ENCODE results near the gene DGCR2. TPM values are rescaled to one million over a fixed set of nuclear protein-coding genes. Genes with fewer than 3 reads are reported as not detected.
"Not testable (repeated sequence)": the region's sequence is repeated elsewhere in the genome, so short reads cannot be mapped to it uniquely, and the experiment has no call there.

The DGCR2 gene
- total and polyA plus RNA-seq, 10 of the 15 experiments (the other 5 are each of a cell fraction or from before 2014, with no cell fraction given), result 0.19 to 28.4 (median 16.0) TPM

GRCh38 chr22:19033568-19033905 is 88.7 kb downstream of the DGCR2 start:
- H3K9me3 ChIP-seq (replicated peaks; ENCODE audit: control insufficient read depth, insufficient read depth, low read length); in situ Hi-C loops (cut with MboI); FAIRE-seq; CTCF ChIA-PET; H2AFZ ChIP-seq (ENCODE audit: control insufficient read depth, low read depth, low read length); H3K27me3 ChIP-seq (replicated peaks in 1 of 2; ENCODE audit: control insufficient read depth in 2 of 2, insufficient read depth in 2 of 2, low read length in 1 of 2); POLR2A ChIA-PET; intact Hi-C loops (cut with micrococcal nuclease; ENCODE audit: unreplicated experiment); H3K4me3 ChIP-seq; RAD21 ChIA-PET (ENCODE audit: unreplicated experiment); H3K79me2 ChIP-seq (ENCODE audit: control insufficient read depth, insufficient read depth, low read length); SMC1A ChIA-PET (ENCODE audit: uncharacterized antibody, unreplicated experiment); H3K4me1 ChIP-seq (ENCODE audit: control insufficient read depth, insufficient read depth, low read length); H3K36me3 ChIP-seq (ENCODE audit: control insufficient read depth in 2 of 2, insufficient read depth in 2 of 2, low read length in 1 of 2); ATAC-seq; H3K4me2 ChIP-seq (ENCODE audit: control insufficient read depth, insufficient read depth); H4K20me1 ChIP-seq (ENCODE audit: control insufficient read depth, insufficient read depth); H3K27ac ChIP-seq (ENCODE audit: control insufficient read depth, insufficient read depth); H3K9ac ChIP-seq (ENCODE audit: control insufficient read depth, insufficient read depth, low read length); BruUV-seq (replicated peaks); DNase-seq (ENCODE audit: low read depth, low spot score): not testable (repeated sequence)
- 0% methylated on average over 1 of the region's 5 CpGs for WGBS (ENCODE audit: insufficient coverage, insufficient replicate concordance, low lambda C conversion rate, missing lambda C conversion rate)

DNA sequence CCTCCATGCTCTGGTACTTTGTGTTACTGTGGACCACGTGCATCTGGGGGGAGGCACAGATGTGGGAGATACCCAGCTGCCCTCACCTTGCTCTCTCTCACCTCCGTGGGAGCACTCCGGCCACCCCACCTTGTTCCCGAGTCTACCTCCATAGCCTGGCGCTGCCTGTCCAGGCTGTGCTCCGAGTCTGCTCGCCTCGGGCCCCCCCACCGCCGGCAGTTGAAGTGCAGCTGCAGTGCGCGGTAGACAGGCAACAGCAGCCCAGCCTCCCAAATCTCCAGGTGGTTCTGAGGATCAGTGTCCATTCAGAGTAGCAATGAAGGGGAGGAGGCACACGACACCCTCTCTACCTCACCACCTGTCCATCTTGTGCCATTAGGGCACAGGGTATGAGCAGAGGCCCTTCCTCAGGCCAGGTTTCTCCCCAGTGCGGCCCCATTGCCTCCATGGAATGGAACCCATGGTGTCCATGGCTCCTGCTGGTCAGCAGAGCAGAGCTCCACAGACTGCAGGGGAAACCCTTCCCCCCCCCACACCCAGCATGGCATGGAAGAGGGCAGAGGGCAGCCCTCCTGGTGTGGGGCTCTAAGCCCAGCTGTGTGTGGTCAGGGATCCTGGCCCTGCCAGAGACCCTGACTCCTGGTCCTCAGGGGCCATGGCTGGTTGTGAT is 89.2 kb downstream of the DGCR2 start:
- H3K79me2 ChIP-seq (ENCODE audit: control insufficient read depth, insufficient read depth, low read length); H3K9ac ChIP-seq (ENCODE audit: control insufficient read depth, insufficient read depth, low read length); BruUV-seq (replicated peaks); POLR2A ChIA-PET; H3K27me3 ChIP-seq (replicated peaks in 1 of 2; ENCODE audit: control insufficient read depth in 2 of 2, insufficient read depth in 2 of 2, low read length in 1 of 2); H2AFZ ChIP-seq (ENCODE audit: control insufficient read depth, low read depth, low read length); in situ Hi-C loops (cut with MboI); intact Hi-C loops (cut with micrococcal nuclease; ENCODE audit: unreplicated experiment); H3K4me1 ChIP-seq (ENCODE audit: control insufficient read depth, insufficient read depth, low read length); DNase-seq (ENCODE audit: low read depth, low spot score); RAD21 ChIA-PET (ENCODE audit: unreplicated experiment); H3K4me2 ChIP-seq (ENCODE audit: control insufficient read depth, insufficient read depth); SMC1A ChIA-PET (ENCODE audit: uncharacterized antibody, unreplicated experiment); H3K36me3 ChIP-seq (ENCODE audit: control insufficient read depth in 2 of 2, insufficient read depth in 2 of 2, low read length in 1 of 2); H3K4me3 ChIP-seq; CTCF ChIA-PET; H3K27ac ChIP-seq (ENCODE audit: control insufficient read depth, insufficient read depth); H4K20me1 ChIP-seq (ENCODE audit: control insufficient read depth, insufficient read depth); H3K9me3 ChIP-seq (replicated peaks; ENCODE audit: control insufficient read depth, insufficient read depth, low read length); ATAC-seq; FAIRE-seq: not testable (repeated sequence)
- WGBS (ENCODE audit: insufficient coverage, insufficient replicate concordance, low lambda C conversion rate, missing lambda C conversion rate), result 52% methylated on average over 11 of the region's 14 CpGs

GRCh38 chr22:19032156-19032785 is 89.9 kb downstream of the DGCR2 start:
- H3K79me2 ChIP-seq (ENCODE audit: control insufficient read depth, insufficient read depth, low read length); H3K9ac ChIP-seq (ENCODE audit: control insufficient read depth, insufficient read depth, low read length); POLR2A ChIA-PET; H3K27ac ChIP-seq (ENCODE audit: control insufficient read depth, insufficient read depth); H4K20me1 ChIP-seq (ENCODE audit: control insufficient read depth, insufficient read depth); H3K36me3 ChIP-seq (ENCODE audit: control insufficient read depth in 2 of 2, insufficient read depth in 2 of 2, low read length in 1 of 2); BruUV-seq (replicated peaks); H3K4me3 ChIP-seq; intact Hi-C loops (cut with micrococcal nuclease; ENCODE audit: unreplicated experiment); RAD21 ChIA-PET (ENCODE audit: unreplicated experiment); DNase-seq (ENCODE audit: low read depth, low spot score); CTCF ChIA-PET; H3K4me2 ChIP-seq (ENCODE audit: control insufficient read depth, insufficient read depth); in situ Hi-C loops (cut with MboI); H3K27me3 ChIP-seq (replicated peaks in 1 of 2; ENCODE audit: control insufficient read depth in 2 of 2, insufficient read depth in 2 of 2, low read length in 1 of 2); ATAC-seq; SMC1A ChIA-PET (ENCODE audit: uncharacterized antibody, unreplicated experiment); H3K9me3 ChIP-seq (replicated peaks; ENCODE audit: control insufficient read depth, insufficient read depth, low read length); FAIRE-seq; H2AFZ ChIP-seq (ENCODE audit: control insufficient read depth, low read depth, low read length); H3K4me1 ChIP-seq (ENCODE audit: control insufficient read depth, insufficient read depth, low read length): not testable (repeated sequence)
- WGBS (ENCODE audit: insufficient coverage, insufficient replicate concordance, low lambda C conversion rate, missing lambda C conversion rate), result 61% methylated on average over 19 of the region's 31 CpGs

GRCh38 chr22:19030889-19031252 is 91.3 kb downstream of the DGCR2 start:
- DNase-seq (ENCODE audit: low read depth, low spot score); FAIRE-seq; H3K27ac ChIP-seq (ENCODE audit: control insufficient read depth, insufficient read depth); H3K4me3 ChIP-seq; SMC1A ChIA-PET (ENCODE audit: uncharacterized antibody, unreplicated experiment); intact Hi-C loops (cut with micrococcal nuclease; ENCODE audit: unreplicated experiment); ATAC-seq; CTCF ChIA-PET; H3K79me2 ChIP-seq (ENCODE audit: control insufficient read depth, insufficient read depth, low read length); H3K4me2 ChIP-seq (ENCODE audit: control insufficient read depth, insufficient read depth); H4K20me1 ChIP-seq (ENCODE audit: control insufficient read depth, insufficient read depth); H3K9me3 ChIP-seq (replicated peaks; ENCODE audit: control insufficient read depth, insufficient read depth, low read length); RAD21 ChIA-PET (ENCODE audit: unreplicated experiment); H3K27me3 ChIP-seq (replicated peaks in 1 of 2; ENCODE audit: control insufficient read depth in 2 of 2, insufficient read depth in 2 of 2, low read length in 1 of 2); H3K4me1 ChIP-seq (ENCODE audit: control insufficient read depth, insufficient read depth, low read length); in situ Hi-C loops (cut with MboI); H3K9ac ChIP-seq (ENCODE audit: control insufficient read depth, insufficient read depth, low read length); POLR2A ChIA-PET; BruUV-seq (replicated peaks); H2AFZ ChIP-seq (ENCODE audit: control insufficient read depth, low read depth, low read length); H3K36me3 ChIP-seq (ENCODE audit: control insufficient read depth in 2 of 2, insufficient read depth in 2 of 2, low read length in 1 of 2): not testable (repeated sequence)
- 52% methylated on average over 6 of the region's 7 CpGs for WGBS (ENCODE audit: insufficient coverage, insufficient replicate concordance, low lambda C conversion rate, missing lambda C conversion rate)
